MCF 10A (cell line): ENCODE data around the gene UNC13C. TPM values are rescaled to one million over a fixed set of nuclear protein-coding genes. Genes with fewer than 3 reads are reported as not detected.

ENCODE experiments used
- BruUV-seq: library from RNA; stranded (reverse); fragments of 400-500 nt; replicated peaks from 2 replicates; lab custom pipeline; 2021; lab: Mats Ljungman, UMichigan
- CTCF ChIA-PET: fragments of 300-600 bp; sonication (Branson Sonifier 250); formaldehyde crosslinking; extraction: SDS; loops from one replicate; lab custom pipeline; 2021; ENCODE audit warnings: antibody characterized with exemption, inconsistent platforms; lab: Yijun Ruan, JAX
- POLR2A ChIA-PET: fragments of 300-600, 350-650 bp; sonication (Branson Sonifier 250); formaldehyde crosslinking; extraction: SDS; loops from one replicate; lab custom pipeline; 2020; ENCODE audit warnings: antibody characterized with exemption, inconsistent platforms; lab: Yijun Ruan, JAX
- DNase-seq: peaks from one replicate; pipeline ENCODE4 v3.0.0-alpha.2; 2018; ENCODE audit not compliant: unreplicated experiment
- H3K27ac Mint-ChIP-seq: one replicate; pipeline ENCODE4 v1.8.0; 2022; ENCODE audit warnings: mild to moderate bottlenecking, low read depth, mixed read lengths; ENCODE audit not compliant: unreplicated experiment
- H3K27me3 Mint-ChIP-seq: one replicate; pipeline ENCODE4 v1.8.0; 2022; ENCODE audit warnings: mixed read lengths; ENCODE audit not compliant: insufficient read depth, unreplicated experiment
- H3K36me3 Mint-ChIP-seq: one replicate; pipeline ENCODE4 v1.8.0; 2022; ENCODE audit warnings: mild to moderate bottlenecking, moderate library complexity, mixed read lengths; ENCODE audit not compliant: insufficient read depth, unreplicated experiment
- H3K4me1 Mint-ChIP-seq: one replicate; pipeline ENCODE4 v1.8.0; 2022; ENCODE audit warnings: mixed read lengths; ENCODE audit not compliant: insufficient read depth, unreplicated experiment
- H3K4me3 Mint-ChIP-seq: one replicate; pipeline ENCODE4 v1.8.0; 2022; ENCODE audit warnings: mild to moderate bottlenecking, moderate library complexity, mixed read lengths; ENCODE audit not compliant: unreplicated experiment
- H3K9me3 Mint-ChIP-seq: one replicate; pipeline ENCODE4 v1.8.0; 2022; ENCODE audit warnings: mixed read lengths; ENCODE audit not compliant: unreplicated experiment
- intact Hi-C: fragments of 100-400 bp; cut with micrococcal nuclease; formaldehyde crosslinking; loops from 2 replicates; pipeline ENCODE4 v1.14.1; 2022
- total RNA-seq: library from RNA; stranded (reverse); gene quantifications from 2 replicates; pipeline ENCODE4 v1.2.3, GENCODE V29; 2022
- TF ChIP-seq, protein P1 (sequence below): fragments of 200-600 bp; IDR thresholded peaks from one replicate; pipeline ENCODE4 v1.8.0; 2022; ENCODE audit warnings: antibody characterized with exemption, mild to moderate bottlenecking; ENCODE audit not compliant: unreplicated experiment

UNC13C gene
- total RNA-seq, 1 experiment from 2014 or later: not detected

DNA sequence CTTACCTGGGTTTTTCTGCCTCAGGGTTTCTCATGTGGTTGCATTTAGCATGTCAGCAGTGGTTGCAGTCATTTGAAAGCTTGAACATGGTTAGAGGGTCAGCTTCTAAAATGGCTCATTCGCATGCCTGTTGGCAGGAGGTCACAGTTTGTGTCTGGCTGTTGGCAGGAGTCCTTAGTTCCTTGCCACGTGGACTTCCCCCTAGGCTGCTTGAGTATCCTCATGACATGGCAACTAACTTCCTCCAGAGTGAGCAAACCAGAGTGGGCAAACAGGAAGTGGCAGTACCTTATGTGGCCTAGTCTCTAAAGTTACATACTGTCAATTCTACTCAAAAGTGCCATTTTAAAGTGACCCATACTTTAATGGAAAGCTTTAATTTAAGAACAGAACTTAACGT, 3.4 kb upstream of the UNC13C start:
- intact Hi-C loops: no loop called here
- Mint-ChIP-seq H3K36me3 (no peaks in the 10 kb centered on the region), H3K4me1 (no peaks in the 10 kb centered on the region), H3K9me3 (no peaks in the 10 kb centered on the region), H3K27me3 (peaks cover 73% of the 10 kb centered on the region), H3K4me3 (no peak overlapping the region), H3K27ac (no peak overlapping the region)
- ChIA-PET CTCF (interaction anchor here (0.7 to 5.2 kb wide), 3 partner anchors 11 to 163 kb away, joined by 3 to 27 read pairs (median 8); no protein-coding TSS in a partner anchor), POLR2A (interaction anchor here (0.7 kb wide), 1 partner anchor 907 kb away, joined by 3 read pairs; no protein-coding TSS in a partner anchor)
- no TSS peak for BruUV-seq
- DNase-seq: no peak
- TF ChIP-seq, protein P1, sequence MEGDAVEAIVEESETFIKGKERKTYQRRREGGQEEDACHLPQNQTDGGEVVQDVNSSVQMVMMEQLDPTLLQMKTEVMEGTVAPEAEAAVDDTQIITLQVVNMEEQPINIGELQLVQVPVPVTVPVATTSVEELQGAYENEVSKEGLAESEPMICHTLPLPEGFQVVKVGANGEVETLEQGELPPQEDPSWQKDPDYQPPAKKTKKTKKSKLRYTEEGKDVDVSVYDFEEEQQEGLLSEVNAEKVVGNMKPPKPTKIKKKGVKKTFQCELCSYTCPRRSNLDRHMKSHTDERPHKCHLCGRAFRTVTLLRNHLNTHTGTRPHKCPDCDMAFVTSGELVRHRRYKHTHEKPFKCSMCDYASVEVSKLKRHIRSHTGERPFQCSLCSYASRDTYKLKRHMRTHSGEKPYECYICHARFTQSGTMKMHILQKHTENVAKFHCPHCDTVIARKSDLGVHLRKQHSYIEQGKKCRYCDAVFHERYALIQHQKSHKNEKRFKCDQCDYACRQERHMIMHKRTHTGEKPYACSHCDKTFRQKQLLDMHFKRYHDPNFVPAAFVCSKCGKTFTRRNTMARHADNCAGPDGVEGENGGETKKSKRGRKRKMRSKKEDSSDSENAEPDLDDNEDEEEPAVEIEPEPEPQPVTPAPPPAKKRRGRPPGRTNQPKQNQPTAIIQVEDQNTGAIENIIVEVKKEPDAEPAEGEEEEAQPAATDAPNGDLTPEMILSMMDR: no peak

DNA sequence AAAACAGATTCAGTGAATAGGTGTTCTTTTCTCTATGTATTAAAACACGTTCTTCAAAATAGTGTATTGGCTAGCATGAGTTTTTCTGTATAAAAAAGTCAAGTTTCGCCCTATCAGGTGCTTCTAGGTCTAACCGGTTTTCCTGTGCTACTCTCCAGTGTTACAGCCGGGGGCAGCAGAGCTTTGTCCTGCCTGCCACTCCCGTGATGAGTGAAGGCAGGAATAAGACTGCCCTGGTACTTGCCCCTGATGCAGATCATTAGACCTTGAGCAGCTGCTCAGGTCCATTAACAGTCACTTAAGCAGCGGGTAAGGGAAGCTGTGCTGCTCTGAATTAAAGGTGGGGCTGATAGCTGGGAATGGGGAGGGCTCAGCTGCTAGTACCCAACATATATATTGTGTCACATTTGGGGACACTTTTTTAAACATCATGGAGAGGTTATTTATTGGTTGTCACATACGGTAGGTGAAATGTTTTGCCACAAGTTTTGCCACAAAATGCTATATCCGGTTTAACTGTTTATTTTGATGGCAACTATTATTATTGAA, 1.3 kb upstream of the UNC13C start:
- ChIA-PET POLR2A (interaction anchor here (0.8 kb wide), 1 partner anchor 13 kb away, joined by 3 read pairs; no protein-coding TSS in a partner anchor), CTCF (interaction anchor here (0.6 to 5.2 kb wide), 4 partner anchors 12 to 168 kb away, joined by 3 to 27 read pairs (median 5); no protein-coding TSS in a partner anchor)
- peak; percentile 12 for DNase-seq
- H3K4me1 Mint-ChIP-seq: no peaks in the 10 kb centered on the region
- no peak overlapping the region for H3K27ac Mint-ChIP-seq
- TF ChIP-seq, protein P1: peak; percentile 21
- intact Hi-C loops: no loop called here
- H3K27me3 Mint-ChIP-seq: peaks cover 73% of the 10 kb centered on the region
- no peak overlapping the region for H3K4me3 Mint-ChIP-seq
- BruUV-seq: no TSS peak
- H3K36me3 Mint-ChIP-seq: no peaks in the 10 kb centered on the region
- H3K9me3 Mint-ChIP-seq: no peaks in the 10 kb centered on the region

DNA sequence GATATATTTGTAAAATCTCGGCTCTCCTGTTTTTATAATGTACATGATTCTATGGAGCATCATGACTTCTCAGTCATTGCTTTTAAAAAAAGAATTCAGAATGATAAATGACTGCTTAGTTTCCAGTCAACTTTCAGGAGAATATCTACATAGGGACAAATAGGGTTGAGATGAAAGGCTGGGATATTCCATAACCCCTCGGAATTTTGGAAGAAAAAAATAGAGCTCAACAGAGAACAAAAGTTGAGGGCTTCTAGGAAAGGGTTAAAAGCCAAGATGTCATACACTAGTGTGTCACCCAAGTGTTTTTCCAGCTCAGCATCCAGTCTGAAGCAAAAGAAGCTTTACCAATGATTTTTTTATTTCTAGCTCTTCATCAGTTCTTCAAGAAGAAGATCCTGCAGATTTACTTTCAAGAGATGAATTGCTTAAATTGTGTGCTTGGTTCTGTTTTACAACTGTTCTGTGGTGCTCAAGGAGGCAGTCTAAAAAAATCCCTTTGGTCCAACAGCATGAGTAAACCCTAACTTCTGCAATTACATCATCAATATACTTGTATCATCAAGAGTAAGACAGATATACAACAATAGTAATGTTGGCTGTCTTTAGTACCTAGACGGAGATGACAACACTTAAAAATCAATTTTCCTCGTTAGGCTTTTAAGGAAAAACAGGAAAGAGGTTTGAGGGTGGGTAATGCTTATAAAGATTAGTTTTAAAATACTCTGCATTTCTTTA, 979 bp downstream of the UNC13C start:
- intact Hi-C loops: no loop called here
- CTCF ChIA-PET: interaction anchor here (0.6 to 1.2 kb wide), 4 partner anchors 16 to 891 kb away, joined by 3 to 7 read pairs (median 4); no protein-coding TSS in a partner anchor
- Mint-ChIP-seq H3K4me1 (no peaks in the 10 kb centered on the region), H3K9me3 (no peaks in the 10 kb centered on the region), H3K27me3 (peaks cover 89% of the 10 kb centered on the region), H3K36me3 (no peaks in the 10 kb centered on the region), H3K4me3 (no peak overlapping the region), H3K27ac (no peak overlapping the region)
- BruUV-seq: no TSS peak
- TF ChIP-seq, protein P1: no peak
- POLR2A ChIA-PET: no interaction called here
- no peak for DNase-seq

DNA sequence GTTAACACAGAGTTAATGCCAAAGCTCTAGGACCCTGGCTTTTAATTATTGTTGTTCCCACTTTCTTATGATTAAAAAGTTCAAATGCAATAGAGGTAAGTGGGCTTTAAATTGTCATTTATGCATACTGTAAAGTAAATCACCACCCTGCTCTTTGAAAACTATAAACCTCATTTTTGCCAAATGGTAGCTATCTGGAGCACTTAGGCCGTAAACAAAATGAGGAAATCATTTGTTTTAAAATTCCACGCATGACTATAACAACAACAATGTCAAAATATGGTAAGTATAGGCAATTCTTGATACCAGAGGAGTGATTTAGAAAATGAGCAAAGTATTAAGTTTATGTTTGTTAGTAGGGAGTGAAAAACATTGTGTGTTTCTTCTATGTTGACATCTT, 1.8 kb downstream of the UNC13C start:
- CTCF ChIA-PET: interaction anchor here (1.2 kb wide), 1 partner anchor 17 kb away, joined by 7 read pairs; no protein-coding TSS in a partner anchor
- DNase-seq: no peak
- POLR2A ChIA-PET: no interaction called here
- H3K36me3 Mint-ChIP-seq: no peaks in the 10 kb centered on the region
- no TSS peak for BruUV-seq
- peaks cover 97% of the 10 kb centered on the region for H3K27me3 Mint-ChIP-seq
- H3K27ac Mint-ChIP-seq: no peak overlapping the region
- TF ChIP-seq, protein P1: no peak
- no peaks in the 10 kb centered on the region for H3K4me1 Mint-ChIP-seq
- no peaks in the 10 kb centered on the region for H3K9me3 Mint-ChIP-seq
- intact Hi-C loops: no loop called here
- H3K4me3 Mint-ChIP-seq: no peak overlapping the region
